Aorta (tissue), 5 donors: ENCODE measurements around the gene RSU1. TPM values are rescaled to one million over a fixed set of nuclear protein-coding genes. Genes with fewer than 3 reads are reported as not detected.
"Not testable (repeated sequence)": the region's sequence is repeated elsewhere in the genome, so short reads cannot be mapped to it uniquely, and the experiment has no call there.

Experiments
- ATAC-seq: fragments of 200-7000 bp; cut with Tn5 transposase; one replicate; pipeline ENCODE4 v1.9.1; 2022; ENCODE audit warnings: moderate library complexity; ENCODE audit not compliant: low FRiP score
- DNase-seq, 2 donors: peaks; one replicate each; pipeline ENCODE4 v3.0.0-alpha.2; 2020
- H3K27ac ChIP-seq, 2 donors: one replicate each; pipeline ENCODE4 v1.5.1; 2013; ENCODE audit warnings: low read length in 2 of 2, mild to moderate bottlenecking in 2 of 2, moderate library complexity in 2 of 2, control low read depth in 1 of 2, inconsistent platforms in 1 of 2, low read depth in 1 of 2
- H3K27me3 ChIP-seq, 2 donors: one replicate each; pipeline ENCODE4 v1.6.1; 2013; ENCODE audit warnings: control low read depth in 1 of 2, low read length in 1 of 2, mild to moderate bottlenecking in 1 of 2, moderate library complexity in 1 of 2; ENCODE audit not compliant: insufficient read depth in 2 of 2, control insufficient read depth in 1 of 2
- H3K36me3 ChIP-seq, 2 donors: one replicate each; pipeline ENCODE4 v1.6.1; 2013; ENCODE audit warnings: control low read depth in 1 of 2, low read length in 1 of 2, mild to moderate bottlenecking in 1 of 2; ENCODE audit not compliant: insufficient read depth in 2 of 2, control insufficient read depth in 1 of 2
- H3K4me1 ChIP-seq, 2 donors: one replicate each; pipeline ENCODE4 v1.6.1; 2013; ENCODE audit warnings: low read length in 2 of 2, control low read depth in 1 of 2, mild to moderate bottlenecking in 1 of 2, moderate library complexity in 1 of 2; ENCODE audit not compliant: insufficient read depth in 2 of 2, control insufficient read depth in 1 of 2
- H3K4me3 ChIP-seq, 2 donors: one replicate each; pipeline ENCODE4 v1.5.1; 2013; ENCODE audit warnings: low read length in 2 of 2, control low read depth in 1 of 2, mild to moderate bottlenecking in 1 of 2
- H3K9me3 ChIP-seq: one replicate; pipeline ENCODE4 v1.6.1; 2013; ENCODE audit warnings: mild to moderate bottlenecking, low read length; ENCODE audit not compliant: control insufficient read depth
- WGBS, 2 donors: extraction: QIAGEN DNeasy Blood & Tissue Kit; methylation state at CpG; one replicate each; pipeline ENCODE4 v1.1.7; 2013; 5-methylcytosine and 5-hydroxymethylcytosine counted together
- intact Hi-C, 2 donors: fragments of 100-400 bp; cut with DNase I; formaldehyde crosslinking; loops; one replicate each; pipeline versions ENCODE4 v1.14.2 to v1.15.0; 2022
- polyA plus RNA-seq, 2 donors: library from polyadenylated mRNA; stranded (reverse); fragments of 200-250 nt; gene quantifications; one replicate each; pipeline ENCODE4 v1.2.3, GENCODE V29; 2013
- total RNA-seq, 2 donors: library from RNA; stranded (reverse); fragmentation: NEBNext Ultra II Directional; extraction: Animal tissue kit (Norgen Biotek cat#: 25700); gene quantifications; one replicate each; pipeline ENCODE4 v1.2.1, GENCODE V29; 2021
- donor health status: healthy with polysubstance abuse.
- donor health status: Bipolar disorder and iron deficiency.
- donor health status: DM: no; HTN: no; CAD: no.
- donor health status: DM: no; HTN: no; CAD: no.
- donor health status: DM: yes; HTN: yes; CAD: no.

RSU1 gene
- total and polyA plus RNA-seq, 4 donors = 65.0 to 130 (median 107) TPM

GRCh38 chr10:16752849-16753248, 64.4 kb downstream of the RSU1 start:
- ATAC-seq, H3K36me3 ChIP-seq, H3K27ac ChIP-seq, intact Hi-C loops, H3K4me3 ChIP-seq, H3K27me3 ChIP-seq, H3K9me3 ChIP-seq, DNase-seq, H3K4me1 ChIP-seq: not testable (repeated sequence)
- 81 to 85% methylated on average over 6 of the region's 6 CpGs for WGBS, 2 donors

DNA sequence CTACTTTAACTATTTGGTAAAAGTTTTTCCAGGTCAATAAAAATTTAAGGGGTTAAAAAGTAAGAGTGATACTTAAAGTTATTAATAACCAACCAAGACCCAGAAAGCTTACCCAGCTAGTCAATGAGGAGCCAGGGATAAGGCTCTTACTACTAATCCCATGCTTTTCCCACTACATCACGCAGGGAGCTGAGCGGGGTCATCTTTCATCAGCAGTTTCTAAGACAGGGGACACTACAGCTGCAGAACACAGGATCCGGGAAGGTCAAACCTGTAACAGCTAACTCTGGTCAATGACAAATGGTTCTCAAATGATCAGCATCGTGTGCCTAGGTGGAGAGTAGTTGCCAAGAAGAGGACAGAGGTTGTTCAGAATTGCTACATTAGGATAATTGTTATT, 65.1 kb downstream of the RSU1 start:
- no peak for ATAC-seq
- 85 to 92% methylated on average over 4 of the region's 4 CpGs for WGBS, 2 donors
- H3K36me3 ChIP-seq = peaks cover 4 to 12% of the 10 kb centered on the region in 2 donors

GRCh38 chr10:16751244-16751643, 66.0 kb downstream of the RSU1 start:
- no peaks in the 10 kb centered on the region for H3K4me1 ChIP-seq
- intact Hi-C loops = no loop called here
- 97 to 98% methylated on average over 8 of the region's 8 CpGs for WGBS, 2 donors
- H3K27ac ChIP-seq = no peak overlapping the region
- no peaks in the 10 kb centered on the region for H3K9me3 ChIP-seq
- ATAC-seq (no peak), DNase-seq (no peak)
- H3K27me3 ChIP-seq = no peaks in the 10 kb centered on the region
- H3K4me3 ChIP-seq = no peak overlapping the region
- H3K36me3 ChIP-seq = peaks cover 4 to 12% of the 10 kb centered on the region in 2 donors

More for the DNA sequence above, 65.1 kb downstream of the RSU1 start:
- H3K27me3 ChIP-seq = no peaks in the 10 kb centered on the region
- H3K9me3 ChIP-seq = no peaks in the 10 kb centered on the region
- no peak for DNase-seq
- H3K4me1 ChIP-seq = no peaks in the 10 kb centered on the region
- intact Hi-C loops = no loop called here
- no peak overlapping the region for H3K27ac ChIP-seq
- no peak overlapping the region for H3K4me3 ChIP-seq

- Histone ChIP-seq H3K36me3 (peaks cover 4 to 12% of the 10 kb centered on the region in 2 donors), H3K4me1 (no peaks in the 10 kb centered on the region), H3K9me3 (no peaks in the 10 kb centered on the region), H3K4me3 (no peak overlapping the region), H3K27me3 (no peaks in the 10 kb centered on the region), H3K27ac (no peak overlapping the region)
- DNase-seq = no peak
- 83 to 88% methylated on average over 3 of the region's 3 CpGs for WGBS, 2 donors
- ATAC-seq = no peak
- intact Hi-C loops = no loop called here
These were observed 66.8 kb downstream of the RSU1 start for GRCh38 chr10:16750461-16750860.

DNA sequence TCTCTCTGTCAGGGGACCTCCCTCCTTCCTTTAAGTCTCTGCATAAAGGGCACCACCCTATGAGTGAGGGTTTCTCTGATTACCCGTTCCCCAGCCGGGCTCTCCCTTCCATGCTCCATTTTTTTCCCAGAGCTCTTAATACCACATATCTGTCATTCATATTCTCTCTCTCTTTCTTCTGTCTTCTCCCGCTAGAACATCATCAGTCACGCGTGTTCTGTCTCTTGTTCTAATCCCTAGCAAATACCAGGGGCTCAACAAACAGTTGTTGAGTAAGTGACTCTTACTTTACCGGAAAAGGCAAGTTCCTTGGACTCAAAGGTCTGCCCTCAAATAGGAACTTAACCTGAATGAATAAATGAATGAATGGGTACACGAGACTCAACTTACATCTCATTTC, 68.5 kb downstream of the RSU1 start:
- 95 to 97% methylated on average over 7 of the region's 7 CpGs for WGBS, 2 donors
- DNase-seq (no peak), ATAC-seq (no peak)
- Histone ChIP-seq H3K9me3 (no peaks in the 10 kb centered on the region), H3K27ac (no peak overlapping the region), H3K4me1 (no peaks in the 10 kb centered on the region), H3K36me3 (peaks cover 4 to 12% of the 10 kb centered on the region in 2 donors), H3K4me3 (no peak overlapping the region), H3K27me3 (no peaks in the 10 kb centered on the region)
- intact Hi-C loops = no loop called here

GRCh38 chr10:16746856-16747255, 70.4 kb downstream of the RSU1 start:
- Histone ChIP-seq H3K27me3 (no peaks in the 10 kb centered on the region), H3K36me3 (peaks cover 2 to 8% of the 10 kb centered on the region in 2 donors), H3K4me3 (no peak overlapping the region), H3K9me3 (no peaks in the 10 kb centered on the region), H3K27ac (no peak overlapping the region), H3K4me1 (no peaks in the 10 kb centered on the region)
- 85 to 86% methylated on average over 6 of the region's 6 CpGs for WGBS, 2 donors
- intact Hi-C loops = no loop called here
- ATAC-seq (no peak), DNase-seq (no peak)

- Histone ChIP-seq H3K9me3 (no peaks in the 10 kb centered on the region), H3K27me3 (no peaks in the 10 kb centered on the region), H3K4me1 (no peaks in the 10 kb centered on the region), H3K36me3 (peaks cover 2% of the 10 kb centered on the region in 2 donors), H3K27ac (no peak overlapping the region), H3K4me3 (no peak overlapping the region)
- 80 to 94% methylated on average over 6 of the region's 6 CpGs for WGBS, 2 donors
- ATAC-seq = no peak
- intact Hi-C loops = no loop called here
- DNase-seq = no peak
These were observed 72.2 kb downstream of the RSU1 start for GRCh38 chr10:16745061-16745460.

GRCh38 chr10:16742165-16742960, 74.9 kb downstream of the RSU1 start:
- WGBS, 2 donors = 71 to 77% methylated on average over 8 of the region's 8 CpGs
- H3K27ac ChIP-seq = no peak overlapping the region
- H3K36me3 ChIP-seq = no peaks in the 10 kb centered on the region
- H3K4me3 ChIP-seq = no peak overlapping the region
- DNase-seq (no peak), ATAC-seq (no peak)
- H3K4me1 ChIP-seq = no peaks in the 10 kb centered on the region
- intact Hi-C loops = no loop called here
- no peaks in the 10 kb centered on the region for H3K27me3 ChIP-seq
- no peaks in the 10 kb centered on the region for H3K9me3 ChIP-seq

DNA sequence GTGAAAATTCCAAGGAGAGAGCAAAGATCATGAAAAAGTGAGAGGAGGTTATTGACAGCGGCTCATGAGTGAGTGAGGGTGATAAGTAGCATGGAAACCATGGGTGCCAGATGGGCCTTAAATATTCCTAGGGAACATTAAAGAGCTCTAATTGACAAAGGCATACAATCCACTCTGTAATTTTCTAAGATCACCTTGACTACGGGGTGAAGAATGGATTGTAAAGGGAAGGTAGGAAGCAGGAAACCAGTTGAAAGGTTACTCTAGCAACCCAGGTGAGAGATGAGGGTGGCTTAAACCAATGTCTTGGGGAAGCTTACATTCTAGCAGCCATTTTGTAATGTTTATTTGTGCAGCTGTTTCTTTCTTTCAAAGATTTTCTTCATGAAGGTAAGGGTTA, 75.7 kb downstream of the RSU1 start:
- Histone ChIP-seq H3K36me3 (no peaks in the 10 kb centered on the region), H3K4me3 (no peak overlapping the region), H3K9me3 (no peaks in the 10 kb centered on the region), H3K4me1 (no peaks in the 10 kb centered on the region), H3K27me3 (no peaks in the 10 kb centered on the region), H3K27ac (no peak overlapping the region)
- intact Hi-C loops = no loop called here
- WGBS, 2 donors = 99 to 100% methylated on average over 2 of the region's 2 CpGs
- ATAC-seq = no peak
- DNase-seq = no peak
